HEK293 (cell line): Measurements from ENCODE around the gene VAT1L.

Source experiments
- YY2 ChIP-seq: fragments of 450-650 bp; formaldehyde crosslinking; IDR thresholded peaks from 2 replicates; pipeline ENCODE4 v1.5.1; 2016; ENCODE audit warnings: missing biosample characterization, missing genetic modification characterization
- ZFP37 ChIP-seq: fragments of 450-650 bp; formaldehyde crosslinking; IDR thresholded peaks from 2 replicates; pipeline ENCODE4 v1.5.1; 2016; ENCODE audit warnings: missing biosample characterization, missing genetic modification characterization
- TF ChIP-seq, protein P1 (sequence below): fragments of 450-650 bp; formaldehyde crosslinking; IDR thresholded peaks from 2 replicates; pipeline ENCODE4 v1.5.1; 2016; ENCODE audit warnings: missing biosample characterization, missing genetic modification characterization

DNA sequence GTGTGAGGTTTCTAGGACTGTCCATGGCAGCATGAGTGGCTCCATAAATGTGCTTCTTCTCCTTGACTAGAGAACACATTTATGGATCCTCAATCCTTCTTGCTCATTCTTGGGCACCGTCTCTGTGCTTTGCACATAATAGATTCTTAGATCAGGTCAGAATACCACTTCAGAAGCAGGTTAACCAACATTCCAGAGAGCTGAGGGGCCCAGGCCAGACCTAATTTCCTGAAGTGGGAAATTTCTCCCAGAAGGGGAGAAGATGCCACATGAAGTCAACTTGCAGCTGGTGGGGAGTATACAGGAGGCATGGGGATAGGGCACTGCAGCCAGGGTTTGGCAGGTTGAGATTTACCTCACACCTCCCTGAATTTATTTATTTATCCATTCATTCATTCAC is 24.4 kb upstream of the VAT1L start:
- TF ChIP-seq ZFP37 (no peak), YY2 (no peak)
- TF ChIP-seq, protein P1, sequence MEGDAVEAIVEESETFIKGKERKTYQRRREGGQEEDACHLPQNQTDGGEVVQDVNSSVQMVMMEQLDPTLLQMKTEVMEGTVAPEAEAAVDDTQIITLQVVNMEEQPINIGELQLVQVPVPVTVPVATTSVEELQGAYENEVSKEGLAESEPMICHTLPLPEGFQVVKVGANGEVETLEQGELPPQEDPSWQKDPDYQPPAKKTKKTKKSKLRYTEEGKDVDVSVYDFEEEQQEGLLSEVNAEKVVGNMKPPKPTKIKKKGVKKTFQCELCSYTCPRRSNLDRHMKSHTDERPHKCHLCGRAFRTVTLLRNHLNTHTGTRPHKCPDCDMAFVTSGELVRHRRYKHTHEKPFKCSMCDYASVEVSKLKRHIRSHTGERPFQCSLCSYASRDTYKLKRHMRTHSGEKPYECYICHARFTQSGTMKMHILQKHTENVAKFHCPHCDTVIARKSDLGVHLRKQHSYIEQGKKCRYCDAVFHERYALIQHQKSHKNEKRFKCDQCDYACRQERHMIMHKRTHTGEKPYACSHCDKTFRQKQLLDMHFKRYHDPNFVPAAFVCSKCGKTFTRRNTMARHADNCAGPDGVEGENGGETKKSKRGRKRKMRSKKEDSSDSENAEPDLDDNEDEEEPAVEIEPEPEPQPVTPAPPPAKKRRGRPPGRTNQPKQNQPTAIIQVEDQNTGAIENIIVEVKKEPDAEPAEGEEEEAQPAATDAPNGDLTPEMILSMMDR (tag by site-specific recombination): no peak
